ENCODE measurements around the gene P3H1.
A peak's percentile ranks its signal among the peaks of the same experiment; 100 is the strongest.

The P3H1 gene

DNA sequence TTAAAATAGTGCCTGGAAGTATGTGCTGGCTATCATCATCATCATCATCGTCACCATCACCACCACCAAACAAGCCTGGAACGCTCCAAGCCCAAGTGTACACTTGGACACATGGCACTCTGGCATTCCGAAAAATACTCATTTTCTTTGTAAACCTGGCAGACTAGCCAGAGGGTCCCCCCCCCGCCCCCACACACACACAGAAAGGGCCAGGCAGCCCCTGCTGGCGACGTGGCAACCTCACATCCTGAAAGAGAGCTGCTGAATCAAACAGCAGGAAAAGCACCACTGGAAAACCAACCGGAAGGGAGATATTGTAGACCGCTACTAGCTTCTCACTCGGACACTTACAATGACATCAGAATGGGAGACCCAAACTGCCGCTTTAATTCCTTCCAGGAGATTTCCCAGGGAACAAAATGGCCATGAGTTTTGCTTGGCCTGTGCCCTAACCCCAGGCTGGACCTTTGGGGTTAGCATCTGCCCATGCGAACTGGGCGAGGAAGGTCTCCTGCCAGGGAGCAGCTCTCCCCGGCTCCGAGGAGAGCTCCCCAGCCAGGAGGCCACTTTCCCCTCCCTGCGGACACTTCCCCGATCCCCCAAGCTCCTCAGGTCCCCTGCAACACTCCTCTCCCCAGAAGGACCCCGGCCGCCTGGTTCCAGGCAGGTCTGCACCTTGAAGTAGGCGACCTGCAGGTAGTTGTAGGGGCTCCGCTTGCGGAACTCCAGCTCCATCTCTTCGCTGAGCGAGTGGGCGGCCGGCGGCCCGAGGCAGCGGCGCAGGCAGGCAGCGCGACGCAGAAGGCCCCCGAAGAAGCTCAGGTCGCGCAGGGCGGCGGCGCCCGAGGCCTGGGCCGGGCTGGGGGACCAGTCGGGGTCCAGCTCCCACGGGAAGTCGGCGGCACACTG, 742 bp downstream of the P3H1 start (continued):
- TF ChIP-seq, protein P1, sequence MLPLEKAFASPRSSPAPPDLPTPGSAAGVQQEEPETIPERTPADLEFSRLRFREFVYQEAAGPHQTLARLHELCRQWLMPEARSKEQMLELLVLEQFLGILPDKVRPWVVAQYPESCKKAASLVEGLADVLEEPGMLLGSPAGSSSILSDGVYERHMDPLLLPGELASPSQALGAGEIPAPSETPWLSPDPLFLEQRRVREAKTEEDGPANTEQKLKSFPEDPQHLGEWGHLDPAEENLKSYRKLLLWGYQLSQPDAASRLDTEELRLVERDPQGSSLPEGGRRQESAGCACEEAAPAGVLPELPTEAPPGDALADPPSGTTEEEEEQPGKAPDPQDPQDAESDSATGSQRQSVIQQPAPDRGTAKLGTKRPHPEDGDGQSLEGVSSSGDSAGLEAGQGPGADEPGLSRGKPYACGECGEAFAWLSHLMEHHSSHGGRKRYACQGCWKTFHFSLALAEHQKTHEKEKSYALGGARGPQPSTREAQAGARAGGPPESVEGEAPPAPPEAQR (tag by site-specific recombination; IDR thresholded peaks at IDR 0.05): no peak
- TF ChIP-seq ZNF132 (tag by site-specific recombination; IDR thresholded peaks at IDR 0.05; ENCODE audit: borderline replicate concordance) (no peak), ZNF140 (tag by site-specific recombination; IDR thresholded peaks at IDR 0.05) (no peak), ZNF146 (tag by site-specific recombination; IDR thresholded peaks at IDR 0.05) (no peak), SCRT2 (tag by site-specific recombination; IDR thresholded peaks at IDR 0.05) (no peak), ZNF501 (tag by site-specific recombination; IDR thresholded peaks at IDR 0.05) (0 out of 2 replicates have a peak, but pooled peaks have one; percentile 56), KLF9 (tag by site-specific recombination; IDR thresholded peaks at IDR 0.05; ENCODE audit: low read depth) (no peak), ZNF155 (tag by site-specific recombination; IDR thresholded peaks at IDR 0.05) (no peak), BCL11B (tag by site-specific recombination; IDR thresholded peaks at IDR 0.05; ENCODE audit: low read depth) (no peak), ZBTB1 (tag by site-specific recombination; IDR thresholded peaks at IDR 0.05) (no peak), ZNF629 (tag by site-specific recombination; IDR thresholded peaks at IDR 0.05) (peak; percentile 75), ZNF280D (tag by site-specific recombination; IDR thresholded peaks at IDR 0.05) (no peak), ZFP3 (tag by site-specific recombination; IDR thresholded peaks at IDR 0.05; ENCODE audit: low read depth) (no peak), ZNF114 (tag by site-specific recombination; IDR thresholded peaks at IDR 0.05) (no peak), HOXD13 (CRISPR knock-in tag; IDR thresholded peaks at IDR 0.05; ENCODE audit: borderline replicate concordance) (no peak), ZNF184 (tag by site-specific recombination; IDR thresholded peaks at IDR 0.05) (no peak), PBX3 (CRISPR knock-in tag; IDR thresholded peaks at IDR 0.05) (no peak), ZNF24 (tag by site-specific recombination; IDR thresholded peaks at IDR 0.05) (no peak), ZNF416 (tag by site-specific recombination; IDR thresholded peaks at IDR 0.05) (no peak), ZNF354C (tag by site-specific recombination; IDR thresholded peaks at IDR 0.05; ENCODE audit: borderline replicate concordance, low read depth) (no peak), ZNF48 (tag by site-specific recombination; IDR thresholded peaks at IDR 0.05) (no peak), ZNF560 (tag by site-specific recombination; IDR thresholded peaks at IDR 0.05; ENCODE audit: borderline replicate concordance) (no peak), ZNF596 (tag by site-specific recombination; IDR thresholded peaks at IDR 0.05) (peak; percentile 28; the same call in 1 of the 2 replicates), ZNF324 (tag by site-specific recombination; IDR thresholded peaks at IDR 0.05) (no peak), YY1 (tag by site-specific recombination; IDR thresholded peaks at IDR 0.05) (no peak), KLF1 (tag by site-specific recombination; IDR thresholded peaks at IDR 0.05) (no peak), ZNF404 (tag by site-specific recombination; IDR thresholded peaks at IDR 0.05) (no peak), GFI1B (tag by site-specific recombination; IDR thresholded peaks at IDR 0.05) (no peak), ZNF747 (tag by site-specific recombination; IDR thresholded peaks at IDR 0.05) (no peak), ZNF704 (tag by site-specific recombination; IDR thresholded peaks at IDR 0.05) (no peak), ZNF621 (tag by site-specific recombination; IDR thresholded peaks at IDR 0.05) (no peak)
- TF ChIP-seq, protein P2, sequence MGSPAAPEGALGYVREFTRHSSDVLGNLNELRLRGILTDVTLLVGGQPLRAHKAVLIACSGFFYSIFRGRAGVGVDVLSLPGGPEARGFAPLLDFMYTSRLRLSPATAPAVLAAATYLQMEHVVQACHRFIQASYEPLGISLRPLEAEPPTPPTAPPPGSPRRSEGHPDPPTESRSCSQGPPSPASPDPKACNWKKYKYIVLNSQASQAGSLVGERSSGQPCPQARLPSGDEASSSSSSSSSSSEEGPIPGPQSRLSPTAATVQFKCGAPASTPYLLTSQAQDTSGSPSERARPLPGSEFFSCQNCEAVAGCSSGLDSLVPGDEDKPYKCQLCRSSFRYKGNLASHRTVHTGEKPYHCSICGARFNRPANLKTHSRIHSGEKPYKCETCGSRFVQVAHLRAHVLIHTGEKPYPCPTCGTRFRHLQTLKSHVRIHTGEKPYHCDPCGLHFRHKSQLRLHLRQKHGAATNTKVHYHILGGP (tag by site-specific recombination; IDR thresholded peaks at IDR 0.05): no peak
